ENCODE measurements around the gene DCTN1.

DNA sequence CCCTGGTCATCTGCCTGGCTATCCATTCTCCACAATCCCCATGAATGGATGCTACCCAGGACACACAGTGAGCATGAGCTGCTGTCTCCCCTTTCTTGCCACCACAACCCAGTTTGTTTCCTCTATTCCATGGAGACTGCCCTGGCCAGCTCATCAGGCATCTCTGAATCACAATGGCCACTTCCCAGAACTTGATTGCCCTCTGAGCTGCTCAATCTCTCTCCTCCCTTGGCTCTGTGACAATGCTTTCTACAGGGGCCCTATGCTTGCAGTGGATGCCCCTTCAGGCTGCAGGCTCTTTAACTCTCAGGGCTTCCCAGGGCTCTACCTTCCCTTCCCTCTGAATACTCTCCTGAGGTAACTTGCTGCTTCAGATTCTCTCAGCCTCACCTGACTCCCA, 22.5 kb downstream of the DCTN1 start:
- TF ChIP-seq, protein P1, sequence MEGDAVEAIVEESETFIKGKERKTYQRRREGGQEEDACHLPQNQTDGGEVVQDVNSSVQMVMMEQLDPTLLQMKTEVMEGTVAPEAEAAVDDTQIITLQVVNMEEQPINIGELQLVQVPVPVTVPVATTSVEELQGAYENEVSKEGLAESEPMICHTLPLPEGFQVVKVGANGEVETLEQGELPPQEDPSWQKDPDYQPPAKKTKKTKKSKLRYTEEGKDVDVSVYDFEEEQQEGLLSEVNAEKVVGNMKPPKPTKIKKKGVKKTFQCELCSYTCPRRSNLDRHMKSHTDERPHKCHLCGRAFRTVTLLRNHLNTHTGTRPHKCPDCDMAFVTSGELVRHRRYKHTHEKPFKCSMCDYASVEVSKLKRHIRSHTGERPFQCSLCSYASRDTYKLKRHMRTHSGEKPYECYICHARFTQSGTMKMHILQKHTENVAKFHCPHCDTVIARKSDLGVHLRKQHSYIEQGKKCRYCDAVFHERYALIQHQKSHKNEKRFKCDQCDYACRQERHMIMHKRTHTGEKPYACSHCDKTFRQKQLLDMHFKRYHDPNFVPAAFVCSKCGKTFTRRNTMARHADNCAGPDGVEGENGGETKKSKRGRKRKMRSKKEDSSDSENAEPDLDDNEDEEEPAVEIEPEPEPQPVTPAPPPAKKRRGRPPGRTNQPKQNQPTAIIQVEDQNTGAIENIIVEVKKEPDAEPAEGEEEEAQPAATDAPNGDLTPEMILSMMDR (IDR thresholded peaks at IDR 0.05) = no peak
- no peak for TF ChIP-seq POLR2A (IDR thresholded peaks at IDR 0.05)

Data from Peyer's patch (tissue), 4 donors.